Stimulated activated CD4-positive, alpha-beta T cell treated with anti-CD3 and anti-CD28 coated beads, TNF-alpha, amount 100 ng/mL, for 48 hours (primary cell): ENCODE measurements around the gene CERKL.

Experiments used
- DNase-seq, 3 donors: peaks; one replicate each; pipeline ENCODE4 v3.0.0-alpha.2; 2020; ENCODE audit warnings: low read depth in 3 of 3

The CERKL gene

DNA sequence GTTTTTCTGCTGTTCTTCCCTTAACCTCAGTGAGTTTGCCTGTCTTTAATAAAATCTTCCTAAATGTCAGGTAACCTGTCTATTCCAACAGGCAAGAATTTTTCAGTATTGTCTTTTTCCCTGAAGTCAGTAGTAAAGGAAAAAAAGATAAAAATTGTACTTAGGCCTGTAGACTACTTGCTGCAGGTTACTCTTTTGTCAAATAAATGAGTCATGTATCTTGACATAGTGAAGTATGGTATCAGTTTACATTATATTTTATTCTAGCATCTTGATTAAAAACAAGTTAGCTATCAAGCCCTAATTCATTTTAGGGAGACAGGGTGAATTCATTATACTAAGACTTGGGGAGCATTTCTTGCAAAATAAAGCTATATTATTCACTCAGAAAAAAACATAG lies 139.9 kb downstream of the CERKL start:
- no peak for DNase-seq

DNA sequence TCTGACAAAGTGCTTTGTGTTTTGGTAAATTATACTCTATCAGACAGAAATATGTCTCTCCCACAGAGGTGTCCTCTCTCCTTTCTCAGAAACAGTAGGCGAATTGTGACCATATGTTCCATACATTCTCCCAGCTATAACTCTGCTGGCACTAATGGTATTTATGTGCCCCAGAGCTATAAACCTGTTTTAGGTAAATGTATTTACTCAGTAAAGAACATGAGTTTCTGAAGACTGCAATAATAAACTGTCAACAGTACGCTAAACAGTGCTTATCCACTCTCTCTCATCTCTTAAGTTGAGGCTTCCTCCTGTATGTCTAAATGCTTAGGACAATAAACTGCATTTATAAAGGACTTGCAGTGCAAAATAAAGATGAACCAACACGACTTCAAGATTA lies 141.2 kb downstream of the CERKL start:
- DNase-seq: no peak

DNA sequence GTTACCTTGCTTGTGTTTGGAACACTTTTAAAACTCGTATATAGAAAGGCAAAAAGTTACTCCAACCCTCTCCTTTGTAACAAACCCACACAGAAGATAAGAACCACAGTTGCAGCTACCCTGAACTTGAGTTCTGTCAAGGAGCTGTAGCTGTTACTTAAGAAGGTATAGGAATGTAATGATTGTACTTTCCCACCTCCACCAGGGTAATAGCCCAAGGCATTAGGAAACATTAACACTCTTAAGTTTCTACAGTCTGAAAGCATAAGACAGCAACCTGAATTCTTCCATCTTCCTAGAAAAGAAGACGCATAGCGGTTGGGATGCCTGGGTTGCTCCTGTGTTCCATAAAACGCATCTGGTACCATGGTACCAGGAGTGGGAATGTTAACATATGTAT lies 156.7 kb downstream of the CERKL start:
- DNase-seq: no peak

DNA sequence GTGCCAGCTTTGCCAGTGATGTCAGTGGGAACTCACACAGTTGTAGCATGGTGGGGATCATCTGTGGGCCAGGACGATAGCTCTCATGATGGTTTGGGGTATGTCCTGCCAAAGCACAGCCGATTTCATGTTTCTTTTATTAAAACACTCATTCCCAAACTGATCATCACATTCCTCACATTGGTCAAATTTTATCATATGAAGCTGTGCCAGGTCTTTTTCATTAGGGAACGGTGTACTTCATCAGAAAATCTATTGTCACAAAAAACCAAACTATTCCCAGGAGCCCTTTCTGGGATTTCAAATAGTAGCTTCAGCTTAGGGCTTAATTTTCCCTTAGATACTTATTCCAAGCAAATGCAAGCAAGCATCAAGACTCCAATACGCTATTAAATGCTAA lies 157.7 kb downstream of the CERKL start:
- DNase-seq: no peak
